GM18508 (cell line): ENCODE data around the gene ANKRD36.
A peak's percentile ranks its signal among the peaks of the same experiment; 100 is the strongest.
"Not testable (repeated sequence)": the region's sequence is repeated elsewhere in the genome, so short reads cannot be mapped to it uniquely, and the experiment has no call there.

Source experiments
- ATAC-seq: cut with Tn5 transposase; IDR thresholded peaks from one replicate; pipeline ENCODE4 v1.9.1; 2021; ENCODE audit warnings: moderate number of reproducible peaks; ENCODE audit not compliant: insufficient read depth, unreplicated experiment

The ANKRD36 gene

GRCh38 chr2:97113050-97113881 is at the start of gene ANKRD36:
Gene ANKRD36 (plus strand): TSS chr2:97113153. CDS start chr2:97113740, 587 bp downstream.
- ATAC-seq: peak; percentile 62

- not testable (repeated sequence) for ATAC-seq
Measured at GRCh38 chr2:97066030-97066429, 46.9 kb upstream of the ANKRD36 start.

- no peak for ATAC-seq
Measured at GRCh38 chr2:97067279-97068004, 45.5 kb upstream of the ANKRD36 start.

- ATAC-seq: no peak
Measured at GRCh38 chr2:97068074-97068473, 44.9 kb upstream of the ANKRD36 start.

- ATAC-seq: not testable (repeated sequence)
Measured at GRCh38 chr2:97068722-97069121, 44.2 kb upstream of the ANKRD36 start.

GRCh38 chr2:97070915-97071314 is 42.0 kb upstream of the ANKRD36 start:
- not testable (repeated sequence) for ATAC-seq

GRCh38 chr2:97077213-97077612 is 35.7 kb upstream of the ANKRD36 start:
- not testable (repeated sequence) for ATAC-seq

GRCh38 chr2:97080855-97081254 is 32.1 kb upstream of the ANKRD36 start:
- ATAC-seq: not testable (repeated sequence)

- ATAC-seq: not testable (repeated sequence)
Measured at GRCh38 chr2:97082206-97082605, 30.7 kb upstream of the ANKRD36 start.

GRCh38 chr2:97083516-97083915 is 29.4 kb upstream of the ANKRD36 start:
- not testable (repeated sequence) for ATAC-seq

GRCh38 chr2:97085093-97085492 is 27.9 kb upstream of the ANKRD36 start:
- ATAC-seq: not testable (repeated sequence)

- ATAC-seq: not testable (repeated sequence)
Measured at GRCh38 chr2:97088706-97089105, 24.2 kb upstream of the ANKRD36 start.

GRCh38 chr2:97092946-97093345 is 20.0 kb upstream of the ANKRD36 start:
- ATAC-seq: not testable (repeated sequence)

GRCh38 chr2:97093983-97094771 is 18.8 kb upstream of the ANKRD36 start:
- not testable (repeated sequence) for ATAC-seq

GRCh38 chr2:97094772-97095611 is 18.0 kb upstream of the ANKRD36 start, which contains the start of gene FAHD2B:
Gene FAHD2B (minus strand): TSS chr2:97094882. CDS start chr2:97091706, 3,176 bp downstream.
- ATAC-seq: not testable (repeated sequence)

GRCh38 chr2:97095661-97096060 is 17.3 kb upstream of the ANKRD36 start:
- no peak for ATAC-seq

GRCh38 chr2:97098786-97099372 is 14.1 kb upstream of the ANKRD36 start:
- not testable (repeated sequence) for ATAC-seq

GRCh38 chr2:97106878-97107277 is 6.1 kb upstream of the ANKRD36 start:
- ATAC-seq: not testable (repeated sequence)

- not testable (repeated sequence) for ATAC-seq
Measured at GRCh38 chr2:97111246-97111645, 1.7 kb upstream of the ANKRD36 start.
